ENCODE results near the gene LRMDA.

GRCh38 chr10:75400163-75400770 lies 31.2 kb upstream of the LRMDA start:
- TF ChIP-seq CTCF (IDR thresholded peaks at IDR 0.05) (peak in 1 of 7 experiments; percentile 0), POLR2A (IDR thresholded peaks at IDR 0.05) (no peak)

All from body of pancreas (tissue), 4 donors.